ENCODE results near the gene TACC2. TPM values are rescaled to one million over a fixed set of nuclear protein-coding genes. Genes with fewer than 3 reads are reported as not detected.

TACC2 gene
- total RNA-seq, 2 experiments from 2014 or later = not detected

GRCh38 chr10:122145113-122145512, 156.2 kb downstream of the TACC2 start:
- no peaks in the 10 kb centered on the region for H3K36me3 Mint-ChIP-seq (ENCODE audit: low read depth)
- intact Hi-C loops (cut with micrococcal nuclease) = no loop called here
- DNase-seq = no peak
- H3K27ac Mint-ChIP-seq = no peak overlapping the region
- CTCF ChIA-PET = no interaction called here
- no peak for TF ChIP-seq CTCF (IDR thresholded peaks at IDR 0.05)
- peaks cover 6% of the 10 kb centered on the region for H3K9me3 Mint-ChIP-seq
- no peak overlapping the region for H3K4me3 Mint-ChIP-seq
- ATAC-seq = no peak
- H3K27me3 Mint-ChIP-seq = no peaks in the 10 kb centered on the region
- POLR2A ChIA-PET = no interaction called here
- no peaks in the 10 kb centered on the region for H3K4me1 Mint-ChIP-seq (ENCODE audit: low read depth)

GRCh38 chr10:122147663-122148062, 158.7 kb downstream of the TACC2 start:
- ChIA-PET POLR2A (no interaction called here), CTCF (interaction anchor here (1.0 kb wide), 1 partner anchor 121 kb away, joined by 3 read pairs; no protein-coding TSS in a partner anchor)
- H3K4me3 Mint-ChIP-seq = no peak overlapping the region
- DNase-seq = no peak
- H3K4me1 Mint-ChIP-seq (ENCODE audit: low read depth) = no peaks in the 10 kb centered on the region
- H3K27me3 Mint-ChIP-seq = no peaks in the 10 kb centered on the region
- H3K27ac Mint-ChIP-seq = no peak overlapping the region
- no peak for TF ChIP-seq CTCF (IDR thresholded peaks at IDR 0.05)
- no peak for ATAC-seq
- intact Hi-C loops (cut with micrococcal nuclease) = no loop called here
- H3K36me3 Mint-ChIP-seq (ENCODE audit: low read depth) = no peaks in the 10 kb centered on the region
- peaks cover 6% of the 10 kb centered on the region for H3K9me3 Mint-ChIP-seq

GRCh38 chr10:122148876-122149560, 160.1 kb downstream of the TACC2 start:
- Mint-ChIP-seq H3K9me3 (peaks cover 6% of the 10 kb centered on the region), H3K27me3 (no peaks in the 10 kb centered on the region), H3K27ac (no peak overlapping the region), H3K4me3 (no peak overlapping the region), H3K4me1 (ENCODE audit: low read depth) (no peaks in the 10 kb centered on the region), H3K36me3 (ENCODE audit: low read depth) (no peaks in the 10 kb centered on the region)
- ChIA-PET CTCF (no interaction called here), POLR2A (no interaction called here)
- intact Hi-C loops (cut with micrococcal nuclease) = no loop called here
- DNase-seq = no peak
- TF ChIP-seq CTCF (IDR thresholded peaks at IDR 0.05) = no peak
- ATAC-seq = no peak

- Mint-ChIP-seq H3K4me1 (ENCODE audit: low read depth) (no peaks in the 10 kb centered on the region), H3K9me3 (peaks cover 6% of the 10 kb centered on the region), H3K4me3 (no peak overlapping the region), H3K36me3 (ENCODE audit: low read depth) (no peaks in the 10 kb centered on the region), H3K27ac (no peak overlapping the region), H3K27me3 (no peaks in the 10 kb centered on the region)
- ChIA-PET CTCF (no interaction called here), POLR2A (no interaction called here)
- no peak for TF ChIP-seq CTCF (IDR thresholded peaks at IDR 0.05)
- intact Hi-C loops (cut with micrococcal nuclease) = no loop called here
- DNase-seq (no peak), ATAC-seq (no peak)
Observed at GRCh38 chr10:122149561-122150505, 160.9 kb downstream of the TACC2 start.

GRCh38 chr10:122151121-122151694, 162.2 kb downstream of the TACC2 start:
- ATAC-seq = no peak
- peaks cover 2% of the 10 kb centered on the region for H3K9me3 Mint-ChIP-seq
- H3K4me1 Mint-ChIP-seq (ENCODE audit: low read depth) = no peaks in the 10 kb centered on the region
- CTCF ChIA-PET = no interaction called here
- POLR2A ChIA-PET = no interaction called here
- peaks cover 2% of the 10 kb centered on the region for H3K27me3 Mint-ChIP-seq
- intact Hi-C loops (cut with micrococcal nuclease) = no loop called here
- no peak overlapping the region for H3K4me3 Mint-ChIP-seq
- TF ChIP-seq CTCF (IDR thresholded peaks at IDR 0.05) = no peak
- no peak for DNase-seq
- H3K27ac Mint-ChIP-seq = no peak overlapping the region
- no peaks in the 10 kb centered on the region for H3K36me3 Mint-ChIP-seq (ENCODE audit: low read depth)

Measured in activated CD8-positive, alpha-beta T cell treated with anti-CD3 and anti-CD28 coated beads for 36 hours (primary cell).